Muscle layer of duodenum (tissue), 2 donors: Measurements from ENCODE around the gene PKP3.
"Not testable (repeated sequence)": the region's sequence is repeated elsewhere in the genome, so short reads cannot be mapped to it uniquely, and the experiment has no call there.

Source experiments
- H3K27ac ChIP-seq: one replicate; pipeline ENCODE4 v1.7.0; 2013; ENCODE audit warnings: mild to moderate bottlenecking, low read length
- H3K27me3 ChIP-seq: one replicate; pipeline ENCODE4 v1.7.0; 2013; ENCODE audit warnings: low read depth, mild to moderate bottlenecking, control low read depth, low read length
- H3K36me3 ChIP-seq, 2 donors: one replicate each; pipeline ENCODE4 v1.7.0; 2013; ENCODE audit warnings: low read length in 2 of 2, control low read depth in 1 of 2, mild to moderate bottlenecking in 1 of 2; ENCODE audit not compliant: insufficient read depth in 2 of 2, control insufficient read depth in 1 of 2
- H3K4me1 ChIP-seq, 2 donors: one replicate each; pipeline ENCODE4 v1.7.0; 2013; ENCODE audit warnings: low read length in 2 of 2, mild to moderate bottlenecking in 2 of 2, control low read depth in 1 of 2, moderate library complexity in 1 of 2; ENCODE audit not compliant: insufficient read depth in 2 of 2, control insufficient read depth in 1 of 2
- H3K4me3 ChIP-seq, 2 donors: one replicate each; pipeline ENCODE4 v1.7.0; 2013; ENCODE audit warnings: low read length in 2 of 2, low read depth in 1 of 2, mild to moderate bottlenecking in 1 of 2
- H3K9me3 ChIP-seq, 2 donors: one replicate each; pipeline ENCODE4 v1.7.0; 2013; ENCODE audit warnings: low read length in 2 of 2, control low read depth in 1 of 2, mild to moderate bottlenecking in 1 of 2; ENCODE audit not compliant: control insufficient read depth in 1 of 2
- donor health status: healthy.

Gene PKP3

DNA sequence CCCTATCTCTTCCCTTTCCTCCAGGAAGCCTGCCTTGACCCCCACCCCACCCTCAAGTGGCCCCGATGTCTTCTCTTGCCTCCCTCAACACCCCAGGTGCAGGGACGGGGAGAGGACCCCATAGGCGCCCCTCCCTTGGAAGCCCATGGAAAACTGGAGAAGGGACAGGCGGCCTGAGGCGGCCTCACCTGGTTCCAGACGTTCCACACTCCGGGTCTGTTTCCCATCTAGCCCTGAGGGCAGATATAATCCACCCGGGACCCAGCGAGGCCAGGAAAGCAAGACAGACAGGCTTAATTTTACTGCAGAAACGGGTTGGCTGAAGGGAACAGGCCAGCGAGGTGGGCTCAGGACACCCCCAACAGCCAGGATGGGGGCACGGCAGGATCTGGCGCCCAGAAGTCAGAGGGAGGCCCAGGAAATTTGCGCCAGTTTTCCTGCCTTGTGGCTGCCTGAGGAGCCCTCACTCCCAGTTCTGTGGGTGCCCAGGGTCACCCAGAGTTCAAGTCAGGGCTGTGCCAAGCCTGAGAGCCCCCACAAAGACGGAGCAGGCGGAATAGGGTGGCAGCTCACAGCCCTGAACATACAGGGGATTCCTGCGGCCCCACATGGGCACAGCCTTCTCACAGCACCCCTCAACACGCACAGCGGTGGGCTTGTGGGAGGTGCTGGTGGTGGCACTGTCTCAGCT lies 23.8 kb downstream of the PKP3 start:
- Histone ChIP-seq H3K4me3 (no peak overlapping the region), H3K4me1 (peaks cover 0 to 17% of the 10 kb centered on the region in 2 donors), H3K36me3 (no peaks in the 10 kb centered on the region), H3K9me3 (no peaks in the 10 kb centered on the region), H3K27ac (no peak overlapping the region), H3K27me3 (peaks cover 7% of the 10 kb centered on the region)

DNA sequence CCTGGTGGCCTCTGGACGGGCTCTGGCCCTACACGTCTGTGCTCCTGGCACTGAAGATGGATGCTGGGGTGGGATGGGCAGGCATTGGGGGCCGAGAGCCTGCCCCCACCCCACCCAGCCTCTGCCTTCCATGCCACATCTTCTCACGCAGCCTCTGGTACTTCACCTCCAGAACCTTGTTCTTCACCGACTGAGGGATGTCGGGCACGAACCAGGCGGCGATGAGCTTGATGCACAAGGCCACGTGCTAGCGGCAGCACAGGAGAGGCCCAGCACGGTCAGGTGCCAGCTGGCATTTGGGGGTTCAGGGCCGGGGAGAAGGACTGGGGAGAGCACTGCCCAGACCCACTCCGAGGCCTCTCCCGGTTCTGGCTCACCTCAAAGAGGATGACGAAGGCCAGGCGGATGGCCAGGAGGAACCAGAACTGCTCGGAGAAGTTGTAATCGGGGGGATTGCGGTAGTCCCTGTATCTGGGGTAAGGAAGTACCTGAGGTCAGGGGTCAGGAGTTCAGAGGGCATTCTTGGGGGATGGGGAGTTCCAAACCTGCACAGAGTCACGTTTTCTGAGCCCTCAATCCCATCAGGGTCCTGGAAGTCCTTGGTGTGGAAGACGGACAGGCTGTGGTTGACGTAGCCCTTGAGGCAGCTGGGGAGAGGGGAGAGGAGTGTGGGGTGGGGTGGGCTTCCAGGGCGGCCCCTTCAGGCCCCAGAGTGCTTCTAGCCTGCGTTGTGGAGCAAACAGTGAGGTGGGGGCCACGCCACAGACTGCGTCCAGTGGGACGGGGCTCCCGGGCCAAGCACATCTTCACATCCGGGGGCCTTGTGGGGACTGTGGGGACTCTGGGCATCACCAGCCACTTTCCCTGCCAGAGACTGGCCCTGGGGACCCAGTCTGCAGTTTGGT lies 24.6 kb downstream of the PKP3 start:
- peaks cover 0 to 17% of the 10 kb centered on the region in 2 donors for H3K4me1 ChIP-seq

DNA sequence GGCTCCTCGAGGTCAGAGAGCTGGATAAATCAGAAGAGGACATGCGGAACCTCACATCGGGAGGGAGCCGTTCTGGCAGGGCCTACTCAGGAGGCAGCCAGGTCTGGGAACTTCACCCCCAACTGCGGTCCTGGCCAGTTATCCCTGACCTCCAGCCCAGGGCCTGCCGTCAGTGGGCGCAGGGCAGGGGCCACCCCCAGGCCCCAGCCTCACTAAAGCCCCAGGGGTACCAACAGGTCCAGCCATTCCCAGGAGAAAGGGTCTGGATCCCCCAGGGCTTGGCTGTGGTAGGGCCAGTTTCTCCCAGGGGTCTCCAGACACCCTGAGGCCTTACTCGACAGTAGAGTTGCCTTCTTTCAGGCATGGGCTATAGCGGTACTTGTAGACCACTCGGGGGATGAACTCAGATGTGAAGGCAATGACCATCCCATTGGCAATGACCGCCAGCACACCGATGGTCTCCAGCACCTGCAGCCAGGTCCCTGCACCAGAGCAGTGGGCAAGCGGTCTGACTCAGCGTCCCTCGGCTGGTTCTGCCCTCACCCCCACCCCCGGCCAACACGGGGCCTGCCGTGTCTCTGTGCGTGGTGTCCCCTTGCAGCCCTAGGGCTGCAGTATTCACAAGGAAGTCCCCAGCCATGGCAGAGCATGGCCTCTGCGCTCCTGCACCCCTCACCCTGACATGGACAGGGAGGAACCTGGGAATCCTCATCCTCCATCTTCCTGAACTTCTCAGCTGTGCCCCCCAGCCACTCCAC lies 25.4 kb downstream of the PKP3 start:
- H3K36me3 ChIP-seq = no peaks in the 10 kb centered on the region
- H3K27me3 ChIP-seq = peaks cover 7% of the 10 kb centered on the region
- H3K4me3 ChIP-seq = no peak overlapping the region
- H3K4me1 ChIP-seq = peaks cover 0 to 17% of the 10 kb centered on the region in 2 donors
- H3K27ac ChIP-seq = no peak overlapping the region
- no peaks in the 10 kb centered on the region for H3K9me3 ChIP-seq

More for the DNA sequence above, 24.6 kb downstream of the PKP3 start:
- Histone ChIP-seq H3K9me3 (no peaks in the 10 kb centered on the region), H3K27ac (no peak overlapping the region), H3K4me3 (no peak overlapping the region), H3K27me3 (peaks cover 7% of the 10 kb centered on the region), H3K36me3 (no peaks in the 10 kb centered on the region)

DNA sequence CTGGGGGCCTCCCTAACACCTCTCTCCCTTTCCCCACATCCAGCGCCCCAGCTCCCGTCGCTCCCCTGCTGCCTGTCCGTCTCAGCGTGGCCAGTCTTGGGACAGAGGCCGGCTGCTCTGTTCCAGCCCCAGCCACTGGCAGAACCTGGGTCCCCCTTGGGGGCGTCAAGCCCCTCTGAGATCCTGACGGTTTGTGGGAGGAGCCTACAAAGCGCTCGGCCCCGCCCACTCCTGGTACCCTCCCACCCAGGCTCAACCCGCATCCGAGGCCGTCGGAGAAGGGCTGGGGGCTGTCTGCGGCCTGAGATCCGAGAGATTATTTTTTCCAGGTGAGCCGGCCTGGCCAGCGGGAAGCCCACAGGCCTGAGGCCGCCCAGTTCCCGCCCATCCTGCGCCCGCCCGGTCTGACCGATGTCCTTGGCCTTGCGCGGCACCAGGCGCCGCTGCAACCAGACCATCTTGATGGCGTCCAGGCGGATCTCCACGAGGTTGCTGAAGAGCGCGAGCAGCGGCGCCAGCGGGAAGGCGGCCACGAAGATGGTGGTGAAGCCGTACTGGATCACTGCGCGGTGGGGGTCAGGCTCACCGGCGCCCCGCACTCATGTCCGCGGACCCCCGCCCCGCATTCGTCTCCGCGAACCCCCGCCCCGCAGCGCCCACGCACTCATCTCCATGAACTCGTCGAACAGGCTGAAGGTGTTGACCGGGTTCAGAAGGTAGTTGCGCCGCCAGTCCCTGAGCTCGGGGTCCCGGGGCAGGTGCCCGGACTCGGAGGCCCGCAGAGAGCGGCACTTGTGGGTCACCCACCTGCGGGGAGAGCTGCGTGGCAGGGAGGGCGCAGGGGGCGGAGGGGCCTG lies 26.3 kb downstream of the PKP3 start:
- H3K4me3 ChIP-seq = no peak overlapping the region

DNA sequence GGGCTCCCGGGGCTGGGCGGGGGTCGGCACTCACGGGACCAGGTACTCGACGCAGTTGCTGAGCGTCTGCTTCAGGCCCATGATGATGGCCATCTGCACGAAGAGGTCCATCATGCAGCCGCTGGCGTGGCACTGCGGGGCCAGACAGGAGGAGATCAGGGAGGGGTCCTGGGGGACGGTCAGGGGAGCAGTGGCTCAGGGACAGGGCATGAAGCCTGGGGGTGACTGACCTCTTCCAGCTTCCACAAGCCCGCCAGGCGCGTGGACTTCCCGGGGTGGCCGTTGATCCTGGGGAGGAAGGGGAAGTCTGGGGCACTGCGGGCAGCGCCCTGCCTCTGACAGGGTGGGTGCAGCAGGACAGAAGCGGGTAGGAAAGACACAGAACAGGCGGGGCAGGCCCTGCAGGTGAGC lies 26.9 kb downstream of the PKP3 start:
- Histone ChIP-seq H3K27ac (no peak overlapping the region), H3K36me3 (no peaks in the 10 kb centered on the region), H3K27me3 (peaks cover 7% of the 10 kb centered on the region), H3K4me3 (no peak overlapping the region), H3K4me1 (peaks cover 0 to 15% of the 10 kb centered on the region in 2 donors), H3K9me3 (no peaks in the 10 kb centered on the region)

More for the DNA sequence above, 26.3 kb downstream of the PKP3 start:
- Histone ChIP-seq H3K9me3 (no peaks in the 10 kb centered on the region), H3K36me3 (no peaks in the 10 kb centered on the region), H3K27me3 (peaks cover 7% of the 10 kb centered on the region), H3K4me1 (peaks cover 0 to 17% of the 10 kb centered on the region in 2 donors), H3K27ac (no peak overlapping the region)

DNA sequence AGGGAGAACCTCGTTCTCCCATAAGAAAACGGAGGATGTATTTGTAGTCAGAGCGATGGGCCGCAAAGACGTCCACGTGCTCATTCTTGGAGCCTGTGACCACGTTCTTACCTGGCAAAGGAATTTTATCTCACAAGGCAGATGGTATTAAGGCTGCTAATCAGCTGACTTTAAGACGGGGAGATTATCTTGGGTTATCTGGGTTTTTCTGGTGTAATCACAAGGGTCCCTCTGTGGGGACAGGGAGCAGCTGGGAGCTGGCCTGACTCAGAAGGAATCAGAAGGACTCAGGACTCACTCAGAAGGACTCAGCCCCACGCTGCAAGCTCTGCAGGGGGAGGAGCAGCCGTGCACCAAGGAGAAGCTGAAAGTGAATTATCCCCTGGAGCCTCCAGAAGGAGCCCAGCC lies 28.2 kb downstream of the PKP3 start:
- no peak overlapping the region for H3K27ac ChIP-seq
- H3K27me3 ChIP-seq = peaks cover 7% of the 10 kb centered on the region
- H3K4me1 ChIP-seq = peaks cover 0 to 2% of the 10 kb centered on the region in 2 donors
- H3K4me3 ChIP-seq = no peak overlapping the region
- no peaks in the 10 kb centered on the region for H3K9me3 ChIP-seq
- H3K36me3 ChIP-seq = no peaks in the 10 kb centered on the region

DNA sequence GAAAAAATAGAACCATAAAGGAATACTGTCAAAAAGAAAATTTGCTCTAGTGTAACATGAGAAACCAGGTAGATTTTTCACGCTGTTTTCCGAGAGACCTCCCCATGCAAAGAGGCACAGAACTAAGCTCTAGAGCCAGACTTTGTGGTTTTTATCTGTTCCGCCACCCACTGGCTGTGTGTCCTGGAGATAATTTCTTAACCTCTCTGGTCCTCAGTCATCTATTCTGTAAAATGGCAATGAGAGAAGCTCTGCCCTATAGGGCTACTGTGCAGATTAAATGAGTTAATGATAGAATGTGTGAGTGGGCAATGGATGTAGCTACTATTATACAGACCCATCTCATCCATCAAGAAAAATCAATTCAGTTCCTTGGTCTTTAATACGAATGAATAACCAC lies 30.2 kb downstream of the PKP3 start:
- H3K4me3 ChIP-seq = no peak overlapping the region
- no peak overlapping the region for H3K27ac ChIP-seq
- peaks cover 5% of the 10 kb centered on the region for H3K27me3 ChIP-seq
- no peaks in the 10 kb centered on the region for H3K36me3 ChIP-seq
- H3K9me3 ChIP-seq = no peaks in the 10 kb centered on the region
- H3K4me1 ChIP-seq = no peaks in the 10 kb centered on the region

DNA sequence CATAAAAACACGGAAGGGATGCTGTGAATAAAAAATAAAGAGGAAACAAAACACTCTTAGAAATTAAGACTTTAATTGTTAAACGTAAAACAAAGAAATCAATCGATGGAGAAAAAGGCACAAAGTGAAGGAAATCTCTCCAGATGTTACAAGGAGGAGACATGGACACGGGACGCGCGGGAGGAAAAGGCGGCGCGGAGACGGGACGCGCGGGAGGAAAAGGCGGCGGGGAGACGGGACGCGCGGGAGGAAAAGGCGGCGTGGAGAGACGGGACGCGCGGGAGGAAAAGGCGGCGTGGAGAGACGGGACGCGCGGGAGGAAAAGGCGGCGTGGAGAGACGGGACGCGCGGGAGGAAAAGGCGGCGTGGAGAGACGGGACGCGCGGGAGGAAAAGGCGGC lies 30.8 kb downstream of the PKP3 start:
- not testable (repeated sequence) for H3K4me3 ChIP-seq, H3K27ac ChIP-seq, H3K4me1 ChIP-seq, H3K36me3 ChIP-seq, H3K27me3 ChIP-seq, H3K9me3 ChIP-seq

DNA sequence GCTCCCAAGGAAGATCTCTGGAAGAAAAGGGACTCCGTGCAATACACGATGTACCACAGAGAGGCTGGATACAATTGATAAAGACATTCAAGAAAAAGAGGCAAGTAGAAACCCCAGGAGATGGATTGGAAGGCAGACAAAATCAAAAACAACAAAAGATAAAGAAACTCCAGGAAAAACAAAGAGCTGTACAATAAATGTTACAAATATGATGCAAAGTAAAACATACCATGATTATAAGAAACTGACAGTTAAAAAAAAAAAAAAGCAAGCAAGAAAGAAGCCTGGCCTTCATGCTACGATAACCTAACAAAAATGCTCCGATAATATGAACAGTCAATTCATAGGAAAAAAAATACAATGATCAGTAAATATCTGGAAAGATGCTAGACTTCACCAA lies 31.3 kb downstream of the PKP3 start:
- H3K27ac ChIP-seq = no peak overlapping the region
- H3K9me3 ChIP-seq = no peaks in the 10 kb centered on the region
- no peaks in the 10 kb centered on the region for H3K4me1 ChIP-seq
- no peaks in the 10 kb centered on the region for H3K36me3 ChIP-seq
- no peaks in the 10 kb centered on the region for H3K27me3 ChIP-seq
- H3K4me3 ChIP-seq = no peak overlapping the region

DNA sequence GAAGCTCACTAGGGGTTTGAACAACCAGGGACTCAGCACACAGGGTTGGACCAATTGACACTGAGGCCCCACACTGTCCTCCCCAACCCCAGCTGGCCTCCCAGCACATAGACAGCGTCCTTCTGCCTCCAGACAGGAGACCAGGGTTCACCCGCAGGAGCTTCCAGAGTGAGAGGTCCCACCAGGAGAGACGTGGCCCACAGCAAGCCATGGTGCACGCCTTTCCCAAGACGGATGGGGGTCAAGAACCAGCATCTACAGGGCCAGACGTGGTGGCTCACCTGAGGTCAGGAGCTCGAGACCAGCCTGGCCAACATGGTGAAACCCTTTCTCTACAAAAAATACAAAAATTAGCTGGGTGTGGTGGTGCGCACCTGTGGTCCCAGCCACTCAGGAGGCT lies 32.8 kb downstream of the PKP3 start:
- no peaks in the 10 kb centered on the region for H3K27me3 ChIP-seq
- H3K4me3 ChIP-seq = no peak overlapping the region
- no peaks in the 10 kb centered on the region for H3K4me1 ChIP-seq
- no peaks in the 10 kb centered on the region for H3K36me3 ChIP-seq
- H3K9me3 ChIP-seq = no peaks in the 10 kb centered on the region
- no peak overlapping the region for H3K27ac ChIP-seq
